Karpas-422 (cell line): ENCODE data around the gene KAT8. TPM values are rescaled to one million over a fixed set of nuclear protein-coding genes. Genes with fewer than 3 reads are reported as not detected.

Experiments
- DNase-seq: peaks from one replicate; pipeline ENCODE4 v3.0.0-alpha.2; 2015
- H2AFZ ChIP-seq: fragments of 200-600 bp; sonication (generic); 2 replicates; pipeline ENCODE4 v1.6.1; 2014; ENCODE audit warnings: antibody characterized with exemption, low read length, mixed read lengths
- H3K27ac ChIP-seq: fragments of 200-600 bp; sonication (generic); 2 replicates; pipeline ENCODE4 v1.5.1; 2014; ENCODE audit warnings: mild to moderate bottlenecking, low read length, moderate library complexity
- H3K27me3 ChIP-seq: fragments of 200-600 bp; sonication (generic); 2 replicates; pipeline ENCODE4 v1.6.1; 2014; ENCODE audit warnings: low read length, mixed read lengths
- H3K36me3 ChIP-seq: fragments of 200-600 bp; sonication (generic); 2 replicates; pipeline ENCODE4 v1.6.1; 2014; ENCODE audit warnings: low read length, mixed read lengths; ENCODE audit not compliant: insufficient read depth
- H3K4me1 ChIP-seq: fragments of 200-600 bp; sonication (generic); 2 replicates; pipeline ENCODE4 v1.6.1; 2014; ENCODE audit warnings: mild to moderate bottlenecking, low read length, mixed read lengths
- H3K4me2 ChIP-seq: fragments of 200-600 bp; sonication (generic); 2 replicates; pipeline ENCODE4 v1.6.1; 2014; ENCODE audit warnings: low read length, low read depth, mild to moderate bottlenecking; ENCODE audit not compliant: poor library complexity, severe bottlenecking
- H3K4me3 ChIP-seq: fragments of 200-600 bp; sonication (generic); 2 replicates; pipeline ENCODE4 v1.5.1; 2014; ENCODE audit warnings: mild to moderate bottlenecking, antibody characterized with exemption, low read length, mixed read lengths
- H3K79me2 ChIP-seq: fragments of 200-600 bp; sonication (generic); 2 replicates; pipeline ENCODE4 v1.6.1; 2014; ENCODE audit warnings: mild to moderate bottlenecking, low read length, mixed read lengths
- H3K9ac ChIP-seq: fragments of 200-600 bp; sonication (generic); 2 replicates; pipeline ENCODE4 v1.6.0; 2014; ENCODE audit warnings: low read length
- H3K9me2 ChIP-seq: fragments of 200-600 bp; sonication (generic), shearing (Covaris generic); replicated peaks from 2 replicates; pipeline ENCODE4 v1.6.0; 2014; ENCODE audit warnings: mild to moderate bottlenecking, low read length, moderate library complexity; ENCODE audit not compliant: insufficient read depth
- H3K9me3 ChIP-seq: fragments of 300-700, 200-600 bp; sonication (generic); 2 replicates; pipeline ENCODE4 v1.6.1; 2014; ENCODE audit warnings: low read length, mixed read lengths
- H4K20me1 ChIP-seq: fragments of 200-600 bp; sonication (generic); 2 replicates; pipeline ENCODE4 v1.6.1; 2014; ENCODE audit warnings: mild to moderate bottlenecking, antibody characterized with exemption, low read length, low read depth; ENCODE audit not compliant: insufficient read depth
- total RNA-seq: library from RNA; depleted of rRNA; stranded (reverse); fragments of >200 nt; shearing (Covaris generic); gene quantifications from 2 replicates; pipeline ENCODE4 v1.2.3, GENCODE V29; 2014; ENCODE audit warnings: low replicate concordance

Gene KAT8
- total RNA-seq, 1 experiment from 2014 or later, result 37.2 TPM

GRCh38 chr16:31077024-31077423, 40.4 kb upstream of the KAT8 start:
- no peak overlapping the region for H2AFZ ChIP-seq
- H3K9me3 ChIP-seq, result no peaks in the 10 kb centered on the region
- H3K9ac ChIP-seq, result no peak overlapping the region
- H3K27me3 ChIP-seq, result no peaks in the 10 kb centered on the region
- peaks cover 6% of the 10 kb centered on the region; the same call in 1 of the 2 replicates for H4K20me1 ChIP-seq
- H3K36me3 ChIP-seq, result 0 out of 2 replicates have a peak, but pooled peaks cover 6% of the 10 kb centered on the region
- H3K4me3 ChIP-seq, result no peak overlapping the region
- H3K27ac ChIP-seq, result no peak overlapping the region
- peaks cover 16% of the 10 kb centered on the region for H3K4me1 ChIP-seq
- H3K9me2 ChIP-seq, result no peaks in the 10 kb centered on the region
- DNase-seq, result no peak
- peaks cover 52% of the 10 kb centered on the region for H3K79me2 ChIP-seq
- H3K4me2 ChIP-seq, result no peak overlapping the region

- no peaks in the 10 kb centered on the region for H3K9me2 ChIP-seq
- H3K4me3 ChIP-seq, result no peak overlapping the region
- no peak overlapping the region for H3K9ac ChIP-seq
- DNase-seq, result peak; percentile 41
- H3K79me2 ChIP-seq, result peaks cover 44% of the 10 kb centered on the region
- no peaks in the 10 kb centered on the region for H3K27me3 ChIP-seq
- no peak overlapping the region for H2AFZ ChIP-seq
- peaks cover 6% of the 10 kb centered on the region; the same call in 1 of the 2 replicates for H4K20me1 ChIP-seq
- H3K27ac ChIP-seq, result no peak overlapping the region
- peaks cover 12% of the 10 kb centered on the region for H3K4me1 ChIP-seq
- H3K4me2 ChIP-seq, result no peak overlapping the region
- no peaks in the 10 kb centered on the region for H3K9me3 ChIP-seq
- 0 out of 2 replicates have a peak, but pooled peaks cover 6% of the 10 kb centered on the region for H3K36me3 ChIP-seq
Measured at GRCh38 chr16:31077592-31078396, 39.7 kb upstream of the KAT8 start.

GRCh38 chr16:31078597-31079341, 38.7 kb upstream of the KAT8 start:
- H3K79me2 ChIP-seq, result peaks cover 39% of the 10 kb centered on the region
- 0 out of 2 replicates have a peak, but pooled peaks cover 6% of the 10 kb centered on the region for H3K36me3 ChIP-seq
- no peaks in the 10 kb centered on the region for H3K9me2 ChIP-seq
- peaks cover 6% of the 10 kb centered on the region; the same call in 1 of the 2 replicates for H4K20me1 ChIP-seq
- no peaks in the 10 kb centered on the region for H3K27me3 ChIP-seq
- H3K9ac ChIP-seq, result no peak overlapping the region
- no peak for DNase-seq
- no peak overlapping the region for H3K27ac ChIP-seq
- no peaks in the 10 kb centered on the region for H3K9me3 ChIP-seq
- H2AFZ ChIP-seq, result no peak overlapping the region
- peaks cover 12% of the 10 kb centered on the region for H3K4me1 ChIP-seq
- H3K4me3 ChIP-seq, result no peak overlapping the region
- no peak overlapping the region for H3K4me2 ChIP-seq

- Histone ChIP-seq H3K4me2 (no peak overlapping the region), H2AFZ (no peak overlapping the region), H3K9ac (no peak overlapping the region), H3K36me3 (0 out of 2 replicates have a peak, but pooled peaks cover 6% of the 10 kb centered on the region), H3K27ac (no peak overlapping the region), H3K4me3 (no peak overlapping the region), H3K9me2 (no peaks in the 10 kb centered on the region), H3K9me3 (no peaks in the 10 kb centered on the region), H3K4me1 (peaks cover 12% of the 10 kb centered on the region), H3K27me3 (no peaks in the 10 kb centered on the region), H3K79me2 (peaks cover 38% of the 10 kb centered on the region), H4K20me1 (peaks cover 6% of the 10 kb centered on the region; the same call in 1 of the 2 replicates)
- no peak for DNase-seq
Measured at GRCh38 chr16:31079342-31079944, 38.0 kb upstream of the KAT8 start.

DNA sequence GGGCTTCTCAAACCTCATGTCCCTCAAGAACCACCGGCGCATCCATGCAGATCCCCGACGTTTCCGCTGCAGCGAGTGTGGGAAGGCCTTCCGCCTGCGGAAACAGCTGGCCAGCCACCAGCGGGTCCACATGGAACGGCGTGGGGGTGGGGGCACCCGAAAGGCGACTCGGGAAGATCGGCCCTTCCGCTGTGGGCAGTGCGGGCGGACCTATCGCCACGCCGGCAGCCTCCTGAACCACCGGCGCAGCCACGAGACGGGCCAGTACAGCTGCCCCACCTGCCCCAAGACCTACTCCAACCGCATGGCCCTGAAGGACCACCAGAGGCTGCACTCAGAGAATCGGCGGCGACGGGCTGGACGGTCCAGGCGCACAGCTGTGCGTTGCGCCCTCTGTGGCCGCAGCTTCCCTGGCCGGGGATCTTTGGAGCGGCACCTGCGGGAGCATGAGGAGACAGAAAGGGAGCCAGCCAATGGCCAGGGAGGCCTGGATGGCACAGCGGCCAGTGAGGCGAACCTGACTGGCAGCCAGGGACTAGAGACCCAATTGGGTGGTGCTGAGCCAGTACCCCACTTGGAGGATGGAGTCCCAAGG, 37.3 kb upstream of the KAT8 start:
- Histone ChIP-seq H3K9me2 (no peaks in the 10 kb centered on the region), H3K4me3 (no peak overlapping the region), H2AFZ (no peak overlapping the region), H4K20me1 (no peaks in the 10 kb centered on the region), H3K27ac (no peak overlapping the region), H3K4me2 (no peak overlapping the region), H3K79me2 (peaks cover 31% of the 10 kb centered on the region), H3K4me1 (peaks cover 9% of the 10 kb centered on the region), H3K27me3 (no peaks in the 10 kb centered on the region), H3K9me3 (no peaks in the 10 kb centered on the region), H3K9ac (no peak overlapping the region), H3K36me3 (0 out of 2 replicates have a peak, but pooled peaks cover 6% of the 10 kb centered on the region)
- DNase-seq, result no peak

DNA sequence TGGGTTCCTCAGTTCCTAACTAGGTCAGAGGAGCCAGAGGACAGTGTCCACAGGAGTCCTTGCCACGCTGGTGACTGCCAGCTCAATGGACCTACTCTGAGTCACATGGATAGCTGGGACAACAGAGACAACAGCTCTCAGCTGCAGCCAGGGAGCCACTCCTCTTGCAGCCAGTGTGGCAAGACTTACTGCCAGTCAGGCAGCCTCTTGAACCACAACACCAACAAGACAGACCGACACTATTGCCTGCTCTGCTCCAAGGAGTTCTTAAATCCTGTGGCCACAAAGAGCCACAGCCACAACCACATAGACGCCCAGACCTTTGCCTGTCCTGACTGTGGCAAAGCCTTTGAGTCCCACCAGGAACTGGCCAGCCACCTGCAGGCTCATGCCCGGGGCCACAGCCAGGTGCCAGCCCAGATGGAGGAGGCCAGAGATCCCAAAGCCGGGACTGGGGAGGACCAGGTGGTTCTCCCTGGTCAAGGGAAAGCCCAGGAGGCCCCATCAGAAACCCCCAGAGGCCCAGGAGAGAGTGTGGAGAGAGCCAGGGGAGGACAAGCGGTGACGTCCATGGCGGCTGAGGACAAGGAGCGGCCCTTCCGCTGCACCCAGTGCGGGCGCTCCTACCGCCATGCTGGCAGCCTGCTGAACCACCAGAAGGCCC, 36.6 kb upstream of the KAT8 start:
- Histone ChIP-seq H3K9ac (no peak overlapping the region), H3K79me2 (peaks cover 24% of the 10 kb centered on the region), H3K9me3 (no peaks in the 10 kb centered on the region), H3K27me3 (no peaks in the 10 kb centered on the region), H3K4me1 (peaks cover 9% of the 10 kb centered on the region), H3K27ac (no peak overlapping the region), H2AFZ (no peak overlapping the region), H3K36me3 (0 out of 2 replicates have a peak, but pooled peaks cover 6% of the 10 kb centered on the region), H3K4me2 (no peak overlapping the region), H3K4me3 (no peak overlapping the region), H3K9me2 (no peaks in the 10 kb centered on the region), H4K20me1 (no peaks in the 10 kb centered on the region; the same call in 1 of the 2 replicates)
- DNase-seq, result no peak

- no peak overlapping the region for H3K27ac ChIP-seq
- no peak overlapping the region for H3K9ac ChIP-seq
- no peaks in the 10 kb centered on the region for H3K9me2 ChIP-seq
- H3K4me3 ChIP-seq, result no peak overlapping the region
- H3K36me3 ChIP-seq, result 0 out of 2 replicates have a peak, but pooled peaks cover 3% of the 10 kb centered on the region
- no peak for DNase-seq
- H3K4me1 ChIP-seq, result peaks cover 12% of the 10 kb centered on the region
- peaks cover 16% of the 10 kb centered on the region for H3K79me2 ChIP-seq
- no peaks in the 10 kb centered on the region for H3K27me3 ChIP-seq
- no peaks in the 10 kb centered on the region for H3K9me3 ChIP-seq
- no peak overlapping the region for H2AFZ ChIP-seq
- H4K20me1 ChIP-seq, result no peaks in the 10 kb centered on the region; the same call in 1 of the 2 replicates
- H3K4me2 ChIP-seq, result no peak overlapping the region
Measured at GRCh38 chr16:31081428-31082351, 35.8 kb upstream of the KAT8 start.
